ENCODE data around the gene EXD3. TPM values are rescaled to one million over a fixed set of nuclear protein-coding genes. Genes with fewer than 3 reads are reported as not detected.

EXD3 gene
- polyA plus RNA-seq, 2 of the 4 experiments (the other 2 are of a cell fraction): 3.4 to 4.5 TPM

DNA sequence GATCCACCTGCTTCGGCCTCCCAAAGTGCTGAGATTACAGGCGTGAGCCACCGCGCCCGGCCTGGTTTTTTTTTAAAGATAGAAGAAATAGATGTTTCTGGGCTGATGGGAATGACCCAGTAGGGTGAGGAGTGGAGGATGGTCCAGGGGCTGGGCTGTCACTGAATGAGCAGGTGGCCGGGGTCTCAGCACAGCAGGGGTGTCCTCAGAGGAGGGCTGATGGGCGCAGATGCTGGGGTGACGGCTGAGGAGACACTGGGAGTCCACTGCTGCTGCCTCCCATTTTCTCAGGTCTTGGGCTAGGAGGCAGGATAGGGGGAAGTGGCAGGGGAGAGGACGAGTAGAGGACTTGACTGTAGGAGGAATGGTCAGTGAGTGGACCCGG, 147.8 kb downstream of the EXD3 start:
- ChIA-PET CTCF (interaction anchor here (0.6 to 4.2 kb wide), 4 partner anchors 13 to 464 kb away, joined by 4 to 43 read pairs (median 5); no protein-coding TSS in a partner anchor), POLR2A (no interaction called here)
- Histone ChIP-seq H3K4me1 (peaks cover 28% of the 10 kb centered on the region), H3K4me3 (no peak overlapping the region), H3K4me2 (0 out of 3 replicates have a peak overlapping the region, but pooled peaks have one; percentile 97), H3K27ac (peak overlapping the region in 1 of 2 experiments; percentile 96; a peak in 3 of 6 replicates), H3K9me3 (no peaks in the 10 kb centered on the region)
- no peak for DNase-seq (ENCODE audit: low read depth in 1 of 2, low spot score in 1 of 2)
- ATAC-seq: no peak
- no peak for TF ChIP-seq PBX3 (IDR thresholded peaks at IDR 0.05)
- TF ChIP-seq RCOR1 (IDR thresholded peaks at IDR 0.05; ENCODE audit: low read depth, low read length): no peak
- TF ChIP-seq MAFK (IDR thresholded peaks at IDR 0.05; ENCODE audit: partially characterized antibody): no peak
- no peak for TF ChIP-seq ZFP36 (IDR thresholded peaks at IDR 0.05; ENCODE audit: borderline replicate concordance, partially characterized antibody)
- TF ChIP-seq POLR2A (IDR thresholded peaks at IDR 0.05; ENCODE audit: low read length): no peak
- no peak for TF ChIP-seq FOSB (CRISPR knock-in tag; IDR thresholded peaks at IDR 0.05)
- TF ChIP-seq HOXA7 (CRISPR knock-in tag; IDR thresholded peaks at IDR 0.05): no peak
- TF ChIP-seq EP300 (IDR thresholded peaks at IDR 0.05): no peak
- TF ChIP-seq RAD21 (conservative IDR thresholded peaks at IDR 0.05 in 1 of 2, IDR thresholded peaks at IDR 0.05 in 1 of 2): no peak
- TF ChIP-seq RARB (CRISPR knock-in tag; IDR thresholded peaks at IDR 0.05): no peak
- no peak for TF ChIP-seq BHLHE40 (IDR thresholded peaks at IDR 0.05; ENCODE audit: low read depth, low read length)
- no peak for TF ChIP-seq JUNB (IDR thresholded peaks at IDR 0.05)
- FAIRE-seq: no peak
- WGBS (ENCODE audit: missing lambda C conversion rate): 90% methylated on average over 10 of the region's 10 CpGs

DNA sequence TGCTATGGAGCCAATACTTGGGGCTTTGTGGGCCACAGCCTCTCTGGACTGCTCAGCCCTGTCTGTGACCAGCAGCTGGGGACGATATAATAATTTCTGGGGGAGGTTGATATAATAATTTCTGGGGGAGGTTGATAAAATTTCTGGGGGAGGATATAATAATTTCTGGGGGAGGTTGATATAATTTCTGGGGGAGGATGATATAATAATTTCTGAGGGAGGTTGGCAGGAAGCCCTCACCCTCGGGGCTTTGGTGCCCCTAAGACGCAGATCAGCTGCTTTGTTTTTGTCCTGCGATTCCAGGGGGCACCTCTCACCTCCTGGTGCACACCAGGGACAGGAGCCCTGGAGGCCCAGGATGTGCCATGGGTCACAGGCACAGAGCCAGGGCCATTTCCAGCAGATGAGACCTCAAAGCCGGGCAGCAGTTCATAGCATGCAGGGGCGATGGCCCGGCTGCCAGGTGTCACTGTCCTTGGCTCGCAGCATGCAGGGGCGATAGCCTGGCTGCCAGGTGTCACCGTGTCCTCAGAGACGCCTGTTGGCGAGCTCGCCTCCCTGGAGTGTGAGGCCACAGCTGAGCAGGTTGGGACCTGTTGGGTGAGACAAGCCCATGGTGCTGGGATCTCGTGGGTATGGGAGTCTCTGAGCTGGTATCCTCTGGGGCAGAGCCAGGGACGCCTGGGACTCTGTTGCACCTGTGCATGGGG, 149.2 kb downstream of the EXD3 start:
- no peaks in the 10 kb centered on the region for H3K9me3 ChIP-seq
- DNase-seq (ENCODE audit: low read depth in 1 of 2, low spot score in 1 of 2) (no peak), ATAC-seq (no peak), FAIRE-seq (no peak)
- H3K4me1 ChIP-seq: peaks cover 38% of the 10 kb centered on the region
- no peak overlapping the region for H3K4me2 ChIP-seq
- CTCF ChIA-PET: interaction anchor here (0.5 to 4.2 kb wide), 8 partner anchors 10 to 187 kb away, joined by 3 to 43 read pairs (median 3); partner anchors contain the start of gene MAN1B1
- TF ChIP-seq EHMT2 (IDR thresholded peaks at IDR 0.05; ENCODE audit: low read depth) (no peak), JUN (IDR thresholded peaks at IDR 0.05) (no peak), SMC3 (IDR thresholded peaks at IDR 0.05) (no peak), HDAC2 (IDR thresholded peaks at IDR 0.05) (no peak), CEBPB (IDR thresholded peaks at IDR 0.05) (no peak), HES2 (IDR thresholded peaks at IDR 0.05) (no peak), EP300 (IDR thresholded peaks at IDR 0.05) (no peak), PBX3 (IDR thresholded peaks at IDR 0.05) (no peak), BHLHE40 (IDR thresholded peaks at IDR 0.05; ENCODE audit: low read depth, low read length) (no peak), MAFK (IDR thresholded peaks at IDR 0.05; ENCODE audit: partially characterized antibody) (no peak), TFCP2L1 (CRISPR knock-in tag; IDR thresholded peaks at IDR 0.05) (no peak), CHD2 (IDR thresholded peaks at IDR 0.05; ENCODE audit: low read length, partially characterized antibody) (no peak), RFX5 (IDR thresholded peaks at IDR 0.05) (no peak), HOXB13 (CRISPR knock-in tag; IDR thresholded peaks at IDR 0.05; ENCODE audit: low read depth) (no peak)
- POLR2A ChIA-PET: no interaction called here
- H3K27ac ChIP-seq: no peak overlapping the region
- 85% methylated on average over 14 of the region's 15 CpGs for WGBS (ENCODE audit: missing lambda C conversion rate)
- H3K4me3 ChIP-seq: no peak overlapping the region

DNA sequence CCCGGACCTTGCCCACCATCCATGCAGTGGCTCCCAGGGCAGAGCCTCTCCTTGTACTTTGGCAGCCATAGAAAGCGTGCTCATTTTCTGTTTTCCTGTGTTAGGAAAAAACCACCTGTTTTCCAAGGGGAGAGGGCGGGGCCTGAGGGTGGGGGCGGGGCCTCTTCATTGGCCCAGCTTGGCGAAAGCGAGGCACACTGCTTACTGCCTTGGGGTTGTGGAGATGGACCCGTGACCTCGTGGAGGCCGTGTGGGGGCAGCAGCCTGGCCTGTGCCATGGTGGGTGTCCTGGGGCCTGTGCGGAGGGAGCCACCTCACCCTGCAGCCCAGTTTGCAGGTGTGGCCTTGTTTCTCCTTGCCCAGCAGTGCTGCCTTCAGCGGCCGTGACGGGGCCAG, 149.9 kb downstream of the EXD3 start:
- ChIA-PET CTCF (interaction anchor here (0.7 to 4.2 kb wide), 7 partner anchors 11 to 187 kb away, joined by 3 to 43 read pairs (median 4); partner anchors contain the start of genes MAN1B1 and NRARP), POLR2A (interaction anchor here (1.2 kb wide), 1 partner anchor 32 kb away, joined by 4 read pairs; the partner anchor contains the start of gene TUBB4B)
- H3K4me1 ChIP-seq: peaks cover 41% of the 10 kb centered on the region
- ATAC-seq (no peak), DNase-seq (ENCODE audit: low read depth in 1 of 2, low spot score in 1 of 2) (no peak), FAIRE-seq (no peak)
- no peak overlapping the region for H3K4me3 ChIP-seq
- H3K9me3 ChIP-seq: no peaks in the 10 kb centered on the region
- H3K4me2 ChIP-seq: no peak overlapping the region
- H3K27ac ChIP-seq: no peak overlapping the region; a peak in 1 of 6 replicates
- 78% methylated on average over 9 of the region's 13 CpGs for WGBS (ENCODE audit: missing lambda C conversion rate)
- TF ChIP-seq, protein P1, sequence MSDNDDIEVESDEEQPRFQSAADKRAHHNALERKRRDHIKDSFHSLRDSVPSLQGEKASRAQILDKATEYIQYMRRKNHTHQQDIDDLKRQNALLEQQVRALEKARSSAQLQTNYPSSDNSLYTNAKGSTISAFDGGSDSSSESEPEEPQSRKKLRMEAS (IDR thresholded peaks at IDR 0.05): no peak
- TF ChIP-seq JUN (IDR thresholded peaks at IDR 0.05) (no peak), EHMT2 (IDR thresholded peaks at IDR 0.05; ENCODE audit: low read depth) (no peak), ZC3H11A (IDR thresholded peaks at IDR 0.05) (no peak), RARB (CRISPR knock-in tag; IDR thresholded peaks at IDR 0.05) (no peak), HOXB13 (CRISPR knock-in tag; IDR thresholded peaks at IDR 0.05; ENCODE audit: low read depth) (no peak), FOXS1 (CRISPR knock-in tag; IDR thresholded peaks at IDR 0.05) (no peak), PHF8 (IDR thresholded peaks at IDR 0.05; ENCODE audit: borderline replicate concordance, low read depth) (no peak), RNF2 (IDR thresholded peaks at IDR 0.05; ENCODE audit: borderline replicate concordance, low read depth) (no peak), E2F6 (IDR thresholded peaks at IDR 0.05; ENCODE audit: borderline replicate concordance, low read depth) (no peak)
- TF ChIP-seq, protein P2, sequence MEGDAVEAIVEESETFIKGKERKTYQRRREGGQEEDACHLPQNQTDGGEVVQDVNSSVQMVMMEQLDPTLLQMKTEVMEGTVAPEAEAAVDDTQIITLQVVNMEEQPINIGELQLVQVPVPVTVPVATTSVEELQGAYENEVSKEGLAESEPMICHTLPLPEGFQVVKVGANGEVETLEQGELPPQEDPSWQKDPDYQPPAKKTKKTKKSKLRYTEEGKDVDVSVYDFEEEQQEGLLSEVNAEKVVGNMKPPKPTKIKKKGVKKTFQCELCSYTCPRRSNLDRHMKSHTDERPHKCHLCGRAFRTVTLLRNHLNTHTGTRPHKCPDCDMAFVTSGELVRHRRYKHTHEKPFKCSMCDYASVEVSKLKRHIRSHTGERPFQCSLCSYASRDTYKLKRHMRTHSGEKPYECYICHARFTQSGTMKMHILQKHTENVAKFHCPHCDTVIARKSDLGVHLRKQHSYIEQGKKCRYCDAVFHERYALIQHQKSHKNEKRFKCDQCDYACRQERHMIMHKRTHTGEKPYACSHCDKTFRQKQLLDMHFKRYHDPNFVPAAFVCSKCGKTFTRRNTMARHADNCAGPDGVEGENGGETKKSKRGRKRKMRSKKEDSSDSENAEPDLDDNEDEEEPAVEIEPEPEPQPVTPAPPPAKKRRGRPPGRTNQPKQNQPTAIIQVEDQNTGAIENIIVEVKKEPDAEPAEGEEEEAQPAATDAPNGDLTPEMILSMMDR (IDR thresholded peaks at IDR 0.05): no peak
